SU-DHL-6 (cell line): ENCODE results near the gene KRTAP12-3.

Experiments
- H2AFZ ChIP-seq: fragments of 200-600 bp; sonication (generic); 2 replicates; pipeline ENCODE4 v1.6.1; 2014; ENCODE audit warnings: low read depth, mild to moderate bottlenecking, moderate library complexity, mixed read lengths, antibody characterized with exemption, low read length; ENCODE audit not compliant: severe bottlenecking
- H3F3A ChIP-seq: fragments of 200-600 bp; shearing (Covaris generic); 2 replicates; pipeline ENCODE4 v1.6.0; 2016; ENCODE audit warnings: antibody characterized with exemption, mild to moderate bottlenecking; ENCODE audit not compliant: insufficient read depth
- H3K27ac ChIP-seq: fragments of 200-600 bp; sonication (generic); 2 replicates; pipeline ENCODE4 v1.5.1; 2016; ENCODE audit warnings: low read depth, mild to moderate bottlenecking, low read length, moderate library complexity, mixed read lengths
- H3K27me3 ChIP-seq: fragments of 200-600 bp; sonication (generic), shearing (Covaris generic); 2 replicates; pipeline ENCODE4 v1.6.0; 2014; ENCODE audit warnings: mild to moderate bottlenecking, low read length
- H3K36me3 ChIP-seq: fragments of 200-600 bp; sonication (generic); 2 replicates; pipeline ENCODE4 v1.6.1; 2014; ENCODE audit warnings: mild to moderate bottlenecking, low read length, mixed read lengths
- H3K4me2 ChIP-seq: fragments of 300-600, 200-600 bp; shearing (Covaris generic), sonication (generic); 2 replicates; pipeline ENCODE4 v1.6.0; 2014; ENCODE audit warnings: low read length, low read depth, mild to moderate bottlenecking; ENCODE audit not compliant: poor library complexity, severe bottlenecking
- H3K4me3 ChIP-seq: fragments of 200-600 bp; sonication (generic); 2 replicates; pipeline ENCODE4 v1.5.1; 2014; ENCODE audit warnings: antibody characterized with exemption, low read length, mild to moderate bottlenecking, mixed read lengths; ENCODE audit not compliant: insufficient read depth, poor library complexity, severe bottlenecking
- H3K79me2 ChIP-seq: fragments of 200-600 bp; sonication (generic); 2 replicates; pipeline ENCODE4 v1.6.1; 2014; ENCODE audit warnings: mild to moderate bottlenecking, low read length, moderate library complexity; ENCODE audit not compliant: insufficient read depth
- H3K9ac ChIP-seq: fragments of 200-600 bp; sonication (generic); 2 replicates; pipeline ENCODE4 v1.7.0; 2014; ENCODE audit warnings: mild to moderate bottlenecking, low read length
- H3K9me2 ChIP-seq: fragments of 200-600 bp; sonication (generic); replicated peaks from 2 replicates; pipeline ENCODE4 v1.6.1; 2014; ENCODE audit warnings: low read length; ENCODE audit not compliant: insufficient read depth
- H3K9me3 ChIP-seq: fragments of 200-600 bp; sonication (generic); 2 replicates; pipeline ENCODE4 v1.6.1; 2014; ENCODE audit warnings: low read length, mixed read lengths; ENCODE audit not compliant: insufficient read depth
- H4K20me1 ChIP-seq: fragments of 200-600 bp; sonication (generic); 2 replicates; pipeline ENCODE4 v1.6.1; 2014; ENCODE audit warnings: low read depth, mild to moderate bottlenecking, antibody characterized with exemption, low read length, moderate library complexity, mixed read lengths
- EZH2phosphoT487 ChIP-seq: fragments of 200-600 bp; sonication (generic), shearing (Covaris generic); conservative IDR thresholded peaks from 2 replicates; pipeline ENCODE4 v1.6.1; 2018; ENCODE audit warnings: mild to moderate bottlenecking, antibody characterized with exemption, low read length, moderate library complexity, mixed read lengths
- TF ChIP-seq, protein P1 (sequence below): fragments of 200-600 bp; sonication (generic); IDR thresholded peaks from one replicate; pipeline ENCODE4 v1.5.1; 2017; ENCODE audit warnings: antibody characterized with exemption, mild to moderate bottlenecking, low read length, moderate library complexity; ENCODE audit not compliant: insufficient read depth, poor library complexity, severe bottlenecking

The KRTAP12-3 gene

DNA sequence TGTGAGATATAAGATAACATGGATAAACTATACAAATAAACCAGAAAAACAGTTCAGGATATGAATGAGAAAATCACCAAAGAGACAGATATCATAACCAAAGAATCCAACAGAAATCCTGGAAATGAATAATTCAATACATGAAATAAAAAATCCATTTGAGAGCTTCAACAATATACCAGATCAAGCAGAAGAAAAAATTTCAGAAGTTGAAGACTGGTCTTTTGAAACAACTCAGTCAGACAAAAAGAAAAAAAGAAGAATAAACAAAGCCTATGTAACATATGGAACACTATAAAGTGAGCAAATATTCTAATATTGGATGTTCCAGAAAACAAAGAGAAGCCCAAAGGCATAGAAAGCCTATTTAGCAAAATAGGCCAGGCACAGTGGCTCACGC is 14.2 kb downstream of the KRTAP12-3 start:
- no peaks in the 10 kb centered on the region for H3K36me3 ChIP-seq
- TF ChIP-seq EZH2phosphoT487 = no peak
- TF ChIP-seq, protein P1, sequence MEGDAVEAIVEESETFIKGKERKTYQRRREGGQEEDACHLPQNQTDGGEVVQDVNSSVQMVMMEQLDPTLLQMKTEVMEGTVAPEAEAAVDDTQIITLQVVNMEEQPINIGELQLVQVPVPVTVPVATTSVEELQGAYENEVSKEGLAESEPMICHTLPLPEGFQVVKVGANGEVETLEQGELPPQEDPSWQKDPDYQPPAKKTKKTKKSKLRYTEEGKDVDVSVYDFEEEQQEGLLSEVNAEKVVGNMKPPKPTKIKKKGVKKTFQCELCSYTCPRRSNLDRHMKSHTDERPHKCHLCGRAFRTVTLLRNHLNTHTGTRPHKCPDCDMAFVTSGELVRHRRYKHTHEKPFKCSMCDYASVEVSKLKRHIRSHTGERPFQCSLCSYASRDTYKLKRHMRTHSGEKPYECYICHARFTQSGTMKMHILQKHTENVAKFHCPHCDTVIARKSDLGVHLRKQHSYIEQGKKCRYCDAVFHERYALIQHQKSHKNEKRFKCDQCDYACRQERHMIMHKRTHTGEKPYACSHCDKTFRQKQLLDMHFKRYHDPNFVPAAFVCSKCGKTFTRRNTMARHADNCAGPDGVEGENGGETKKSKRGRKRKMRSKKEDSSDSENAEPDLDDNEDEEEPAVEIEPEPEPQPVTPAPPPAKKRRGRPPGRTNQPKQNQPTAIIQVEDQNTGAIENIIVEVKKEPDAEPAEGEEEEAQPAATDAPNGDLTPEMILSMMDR = no peak
- no peak overlapping the region for H2AFZ ChIP-seq
- H3K79me2 ChIP-seq = no peaks in the 10 kb centered on the region
- H3K9ac ChIP-seq = no peak overlapping the region
- no peaks in the 10 kb centered on the region for H3K9me2 ChIP-seq
- no peaks in the 10 kb centered on the region for H3K27me3 ChIP-seq
- no peaks in the 10 kb centered on the region for H3K9me3 ChIP-seq
- H3K4me2 ChIP-seq = no peak overlapping the region
- H3K4me3 ChIP-seq = no peak overlapping the region
- no peaks in the 10 kb centered on the region for H3F3A ChIP-seq
- H4K20me1 ChIP-seq = no peaks in the 10 kb centered on the region
- no peak overlapping the region for H3K27ac ChIP-seq

DNA sequence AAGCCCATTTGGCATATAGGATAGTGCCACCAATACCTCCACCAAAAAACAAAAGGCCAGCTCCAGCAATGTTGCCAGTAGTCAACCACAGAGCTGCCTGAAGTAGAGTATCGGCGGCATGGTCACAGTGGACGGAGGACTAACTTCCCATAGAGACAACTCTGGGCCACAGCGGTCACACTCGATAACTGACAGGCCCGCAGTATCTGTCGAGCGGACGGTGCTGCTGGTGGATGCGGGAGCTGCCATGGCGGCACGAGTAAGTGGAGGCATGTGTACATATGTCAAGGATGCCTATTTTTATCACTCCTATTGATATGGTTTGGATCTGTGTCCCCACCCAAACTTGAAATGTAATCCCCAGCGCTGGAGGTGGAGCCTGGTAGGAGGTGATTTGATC is 20.1 kb downstream of the KRTAP12-3 start:
- Histone ChIP-seq H3K79me2 (no peaks in the 10 kb centered on the region), H3F3A (no peaks in the 10 kb centered on the region), H3K9ac (no peak overlapping the region), H2AFZ (no peak overlapping the region), H3K4me3 (no peak overlapping the region), H3K27ac (no peak overlapping the region), H3K36me3 (no peaks in the 10 kb centered on the region), H3K4me2 (no peak overlapping the region), H3K9me3 (no peaks in the 10 kb centered on the region), H3K27me3 (no peaks in the 10 kb centered on the region), H4K20me1 (no peaks in the 10 kb centered on the region), H3K9me2 (no peaks in the 10 kb centered on the region)
- no peak for TF ChIP-seq EZH2phosphoT487
- TF ChIP-seq, protein P1 = no peak

DNA sequence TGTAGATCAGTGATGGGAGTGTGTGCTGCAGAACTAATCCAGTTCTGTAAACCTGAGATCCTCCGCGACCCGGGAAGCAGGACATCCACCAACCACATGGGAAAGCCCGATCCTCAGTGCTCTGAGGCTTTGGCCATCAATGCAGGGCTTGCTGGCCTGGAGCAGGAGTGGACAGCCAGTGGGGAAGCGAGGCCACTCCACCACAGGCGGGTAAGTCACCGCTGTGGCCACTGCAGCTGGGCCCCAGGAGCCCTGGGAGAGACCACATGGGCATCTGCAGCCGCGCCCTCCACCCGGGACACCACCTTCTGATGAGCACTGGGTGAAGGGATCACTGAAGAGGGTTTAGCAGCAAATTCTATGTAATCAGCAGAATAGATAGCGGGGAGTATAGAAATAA is 23.4 kb downstream of the KRTAP12-3 start:
- TF ChIP-seq, protein P1 = no peak
- no peak for TF ChIP-seq EZH2phosphoT487
- Histone ChIP-seq H3K4me3 (no peak overlapping the region), H3K9ac (no peak overlapping the region), H3K4me2 (no peak overlapping the region), H3K9me3 (no peaks in the 10 kb centered on the region), H4K20me1 (no peaks in the 10 kb centered on the region), H3F3A (no peaks in the 10 kb centered on the region), H3K27ac (no peak overlapping the region), H2AFZ (no peak overlapping the region), H3K9me2 (no peaks in the 10 kb centered on the region), H3K36me3 (no peaks in the 10 kb centered on the region), H3K79me2 (no peaks in the 10 kb centered on the region), H3K27me3 (no peaks in the 10 kb centered on the region)
